EL (cell line): ENCODE measurements around the gene KLHDC8A.
"Not testable (repeated sequence)": the region's sequence is repeated elsewhere in the genome, so short reads cannot be mapped to it uniquely, and the experiment has no call there.

Experiments
- DNase-seq: peaks from one replicate; pipeline ENCODE4 v3.0.0-alpha.2; 2016

The KLHDC8A gene

GRCh38 chr1:205356440-205357139, at the start of gene KLHDC8A:
KLHDC8A (minus strand) TSS chr1:205356922; CDS start chr1:205343604, 13,318 bp downstream.
- no peak for DNase-seq

- DNase-seq, result not testable (repeated sequence)
Measured at GRCh38 chr1:205406252-205406651, 49.5 kb upstream of the KLHDC8A start.

DNA sequence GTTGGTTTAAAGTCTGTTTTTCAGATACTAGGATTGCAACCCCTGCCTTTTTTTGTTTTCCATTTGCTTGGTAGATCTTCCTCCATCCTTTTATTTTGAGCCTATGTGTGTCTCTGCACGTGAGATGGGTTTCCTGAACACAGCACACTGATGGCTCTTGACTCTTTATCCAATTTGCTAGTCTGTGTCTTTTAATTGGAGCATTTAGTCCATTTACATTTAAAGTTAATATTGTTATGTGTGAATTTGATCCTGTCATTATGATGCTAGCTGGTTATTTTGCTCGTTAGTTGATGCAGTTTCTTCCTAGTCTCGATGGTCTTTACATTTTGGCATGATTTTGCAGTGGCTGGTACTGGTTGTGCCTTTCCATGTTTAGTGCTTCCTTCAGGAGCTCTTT, 47.8 kb upstream of the KLHDC8A start:
- DNase-seq, result not testable (repeated sequence)

- no peak for DNase-seq
Measured at GRCh38 chr1:205398586-205398985, 41.9 kb upstream of the KLHDC8A start.

- peak; percentile 59 for DNase-seq
Measured at GRCh38 chr1:205396967-205397616, 40.4 kb upstream of the KLHDC8A start.

GRCh38 chr1:205395616-205396015, 38.9 kb upstream of the KLHDC8A start:
- DNase-seq, result no peak

- no peak for DNase-seq
Measured at GRCh38 chr1:205392650-205393049, 35.9 kb upstream of the KLHDC8A start.

DNA sequence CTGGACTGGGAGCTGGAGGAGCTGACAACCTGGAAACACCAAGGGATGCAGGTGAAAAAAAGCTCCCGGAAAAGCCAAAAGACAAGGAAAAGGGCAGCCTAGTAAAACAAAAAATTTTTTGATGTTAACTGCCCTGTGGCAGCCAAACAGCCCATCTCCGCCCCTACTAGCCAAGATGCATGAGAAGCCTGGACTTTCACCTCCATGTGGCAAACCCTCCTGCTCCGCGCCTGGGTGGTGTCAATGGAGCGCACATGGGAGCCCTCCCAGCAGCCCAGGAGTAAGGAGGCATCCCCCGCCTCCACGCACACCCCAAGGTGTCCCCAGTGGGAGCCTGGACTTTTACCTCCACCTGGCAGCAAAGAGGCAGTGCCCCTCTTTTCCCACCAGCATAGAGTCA, 34.7 kb upstream of the KLHDC8A start:
- DNase-seq, result no peak

GRCh38 chr1:205387845-205388244, 31.1 kb upstream of the KLHDC8A start:
- DNase-seq, result no peak

- DNase-seq, result not testable (repeated sequence)
Measured at GRCh38 chr1:205382990-205383389, 26.3 kb upstream of the KLHDC8A start.

DNA sequence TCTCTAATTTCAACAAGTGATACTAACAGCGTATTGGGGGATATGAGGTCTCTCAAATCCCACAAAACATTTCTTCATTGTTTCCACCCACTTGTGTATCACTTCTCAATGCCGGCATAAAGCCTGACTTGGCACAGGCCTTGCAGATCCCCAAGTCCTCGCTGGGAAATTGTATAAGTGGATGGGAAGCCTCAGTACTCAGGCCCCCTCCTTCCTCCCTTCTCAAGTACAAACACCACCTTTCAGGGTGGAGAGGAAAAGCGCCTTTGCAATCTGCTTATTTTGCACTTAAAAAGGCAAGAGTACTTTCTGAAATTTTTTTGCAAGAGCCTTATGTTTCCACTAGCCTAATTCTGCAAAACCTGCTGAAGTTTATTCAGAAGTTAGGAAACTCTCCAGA, 25.8 kb upstream of the KLHDC8A start:
- no peak for DNase-seq

- no peak for DNase-seq
Measured at GRCh38 chr1:205381305-205381704, 24.6 kb upstream of the KLHDC8A start.

DNA sequence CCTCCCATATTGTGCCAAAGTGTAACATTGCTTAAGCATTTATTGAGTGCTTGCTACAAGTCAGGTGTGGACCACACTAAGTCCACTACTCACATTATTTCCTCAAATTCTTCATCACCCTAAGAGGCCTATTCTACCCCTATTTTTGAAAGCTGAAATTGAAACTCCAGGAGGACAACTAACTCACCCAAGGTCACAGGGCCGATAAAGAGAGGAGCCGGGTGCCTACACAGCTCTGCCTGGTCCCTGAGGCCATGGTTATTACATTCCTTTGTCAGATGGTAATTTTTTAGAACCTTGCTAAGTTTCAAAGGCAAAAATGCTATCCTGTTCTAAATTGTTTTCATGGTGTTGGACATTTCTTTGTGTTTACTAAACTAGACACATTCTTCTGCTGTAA, 24.2 kb upstream of the KLHDC8A start:
- DNase-seq, result no peak

GRCh38 chr1:205379056-205379455, 22.3 kb upstream of the KLHDC8A start:
- DNase-seq, result no peak

DNA sequence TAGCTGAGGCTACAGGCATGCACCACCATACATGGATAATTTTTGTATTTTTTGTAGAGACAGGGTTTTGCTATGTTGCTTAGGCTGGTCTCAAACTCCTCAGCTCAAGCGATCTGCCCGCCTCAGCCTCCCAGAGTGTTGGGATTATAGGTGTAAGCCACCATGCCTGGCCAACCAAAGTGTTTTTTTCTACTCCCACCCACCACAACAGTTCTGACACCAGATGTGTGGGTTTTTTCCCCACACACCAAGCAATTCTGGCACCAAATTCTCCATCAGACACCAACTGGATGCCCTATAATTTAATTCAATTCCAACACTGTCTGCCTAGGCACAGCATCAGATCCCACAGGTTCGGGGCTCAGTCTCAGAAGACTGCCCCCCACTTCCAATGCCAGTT, 20.6 kb upstream of the KLHDC8A start:
- DNase-seq, result no peak

GRCh38 chr1:205376739-205377138, 20.0 kb upstream of the KLHDC8A start:
- peak; percentile 46 for DNase-seq

GRCh38 chr1:205375835-205376545, 19.3 kb upstream of the KLHDC8A start:
- DNase-seq, result peak; percentile 71

- peak; percentile 61 for DNase-seq
Measured at GRCh38 chr1:205374210-205375078, 17.7 kb upstream of the KLHDC8A start.

GRCh38 chr1:205373798-205374175, 17.1 kb upstream of the KLHDC8A start:
- DNase-seq, result no peak

DNA sequence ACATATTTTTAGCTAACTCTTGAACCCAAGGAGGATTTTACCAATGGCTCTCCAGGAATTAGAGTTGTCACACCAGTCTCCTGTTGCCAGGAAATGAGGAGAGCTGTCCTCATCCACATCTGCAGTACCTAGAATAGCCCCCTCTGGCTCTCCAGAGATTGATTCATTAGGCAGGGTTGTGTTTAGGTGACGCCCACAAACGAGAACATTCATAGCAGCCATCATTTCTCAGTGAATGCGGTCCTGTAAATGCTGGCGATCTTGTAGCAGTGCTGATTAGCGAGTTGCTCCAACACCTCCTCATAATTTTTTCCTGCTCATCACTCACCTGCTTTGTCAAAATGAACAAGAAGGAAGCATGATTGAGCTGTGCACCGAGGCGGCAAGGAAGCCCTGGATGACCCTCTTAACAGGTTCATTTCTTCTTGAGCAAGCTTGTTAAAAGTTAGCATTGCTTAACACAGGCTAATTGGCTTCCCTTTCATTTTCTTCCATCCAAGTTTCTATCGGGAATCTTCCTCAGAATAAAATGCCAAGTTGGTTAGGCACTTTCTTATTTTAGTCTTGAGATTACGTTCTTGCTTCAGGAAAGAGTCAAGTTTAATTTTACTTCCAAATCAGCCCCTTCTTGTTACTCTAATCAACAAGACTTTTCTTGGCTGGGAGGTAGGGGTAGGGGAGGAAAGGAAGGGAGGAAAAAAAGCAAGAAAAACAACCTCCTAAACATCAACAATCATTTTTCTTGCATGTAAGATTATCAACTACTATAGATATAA, 16.5 kb upstream of the KLHDC8A start:
- DNase-seq, result peak; percentile 19

DNA sequence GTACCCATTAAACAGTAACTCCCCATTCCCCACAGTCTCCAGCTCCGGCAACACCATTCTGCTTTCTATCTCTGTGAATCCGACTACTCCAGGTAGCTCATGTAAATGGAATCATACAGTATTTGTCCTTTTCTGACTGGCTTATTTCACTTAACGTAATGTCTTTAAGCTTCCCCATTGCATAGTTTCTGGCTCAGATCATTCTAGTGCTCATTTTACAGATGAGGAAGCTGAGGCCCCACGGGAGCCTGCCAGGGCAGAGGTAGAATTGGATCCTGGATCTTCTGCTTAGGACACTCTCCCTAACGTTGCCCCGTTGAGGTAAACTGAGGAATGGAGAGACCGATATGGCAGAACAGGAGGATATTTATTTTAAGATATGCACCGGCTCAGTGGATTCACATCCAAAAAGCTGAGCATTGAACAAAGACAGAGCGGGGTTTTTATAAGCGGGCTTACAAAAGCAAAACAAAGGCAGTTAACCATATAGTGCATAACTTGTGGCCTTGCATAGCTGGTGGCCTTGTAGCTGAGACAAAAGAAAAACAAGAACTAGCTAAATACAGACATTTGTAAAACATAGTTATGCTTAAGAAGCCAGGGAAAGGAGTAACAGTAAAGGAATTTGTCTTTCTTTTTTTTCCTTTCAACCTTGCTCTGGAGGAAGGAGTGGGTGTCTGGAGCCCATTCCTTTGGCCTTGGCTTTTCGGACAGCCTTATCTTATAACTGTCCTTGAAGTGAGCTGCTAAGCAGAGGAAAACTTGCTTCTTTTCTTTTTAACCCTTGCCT, 15.3 kb upstream of the KLHDC8A start:
- peak; percentile 54 for DNase-seq
